GM08714 (cell line): ENCODE measurements around the gene IL17B.

ENCODE experiments used
- H3K4me3 ChIP-seq: fragments of 200-500 bp; sonication (Bioruptor generic); 2 replicates; pipeline ENCODE4 v1.5.1; 2014; ENCODE audit warnings: mild to moderate bottlenecking, low read length, inconsistent platforms
- ZNF274 ChIP-seq: IDR thresholded peaks from 2 replicates; pipeline ENCODE4 v1.6.1; 2012; ENCODE audit warnings: mild to moderate bottlenecking, low read depth, low read length

The IL17B gene

GRCh38 chr5:149352169-149352568 lies 26.9 kb downstream of the IL17B start:
- TF ChIP-seq ZNF274 = no peak

GRCh38 chr5:149349382-149349781 lies 29.7 kb downstream of the IL17B start:
- no peak overlapping the region for H3K4me3 ChIP-seq
- no peak for TF ChIP-seq ZNF274

More at GRCh38 chr5:149352169-149352568, 26.9 kb downstream of the IL17B start:
- no peak overlapping the region for H3K4me3 ChIP-seq

- H3K4me3 ChIP-seq = no peak overlapping the region
- no peak for TF ChIP-seq ZNF274
These were observed 30.6 kb downstream of the IL17B start for GRCh38 chr5:149348518-149348917.

- no peak for TF ChIP-seq ZNF274
- peak overlapping the region; percentile 98 for H3K4me3 ChIP-seq
These were observed 33.2 kb downstream of the IL17B start for GRCh38 chr5:149345892-149346222.

- TF ChIP-seq ZNF274 = no peak
- peak within 1 kb of the TSS; percentile 98 for H3K4me3 ChIP-seq
These were observed 33.8 kb downstream of the IL17B start, which contains the start of gene GRPEL2 for GRCh38 chr5:149345147-149345891. TSS of gene GRPEL2 (plus strand) at chr5:149345499. CDS start at chr5:149345540, 41 bp downstream.

GRCh38 chr5:149344151-149344550 lies 34.9 kb downstream of the IL17B start:
- H3K4me3 ChIP-seq = peak overlapping the region; percentile 98; the same call in 1 of the 2 replicates

GRCh38 chr5:149341876-149342275 lies 37.2 kb downstream of the IL17B start:
- TF ChIP-seq ZNF274 = no peak
- no peak overlapping the region for H3K4me3 ChIP-seq

More at GRCh38 chr5:149344151-149344550, 34.9 kb downstream of the IL17B start:
- no peak for TF ChIP-seq ZNF274

- H3K4me3 ChIP-seq = no peak overlapping the region
- TF ChIP-seq ZNF274 = no peak
These were observed 38.2 kb downstream of the IL17B start for GRCh38 chr5:149340920-149341319.

- no peak for TF ChIP-seq ZNF274
- no peak overlapping the region for H3K4me3 ChIP-seq
These were observed 40.7 kb downstream of the IL17B start for GRCh38 chr5:149338364-149338763.

- TF ChIP-seq ZNF274 = no peak
- no peak overlapping the region for H3K4me3 ChIP-seq
These were observed 41.4 kb downstream of the IL17B start for GRCh38 chr5:149337736-149338135.

GRCh38 chr5:149333711-149334443 lies 45.2 kb downstream of the IL17B start:
- no peak for TF ChIP-seq ZNF274
- H3K4me3 ChIP-seq = no peak overlapping the region

GRCh38 chr5:149328177-149328576 lies 50.9 kb downstream of the IL17B start:
- no peak overlapping the region for H3K4me3 ChIP-seq
- TF ChIP-seq ZNF274 = no peak

GRCh38 chr5:149326611-149327010 lies 52.5 kb downstream of the IL17B start:
- TF ChIP-seq ZNF274 = no peak

GRCh38 chr5:149325894-149326293 lies 53.2 kb downstream of the IL17B start:
- no peak for TF ChIP-seq ZNF274
- no peak overlapping the region for H3K4me3 ChIP-seq

More at GRCh38 chr5:149326611-149327010, 52.5 kb downstream of the IL17B start:
- H3K4me3 ChIP-seq = no peak overlapping the region

GRCh38 chr5:149325166-149325735 lies 53.8 kb downstream of the IL17B start:
- H3K4me3 ChIP-seq = no peak overlapping the region
- no peak for TF ChIP-seq ZNF274
